Brain microvascular endothelial cell (primary cell): ENCODE results near the gene PCDHB5.
"Not testable (repeated sequence)": the region's sequence is repeated elsewhere in the genome, so short reads cannot be mapped to it uniquely, and the experiment has no call there.

ENCODE experiments used
- DNase-seq: peaks from one replicate; pipeline ENCODE4 v3.0.0-alpha.2; 2020
- H3K27ac ChIP-seq: fragments of 250-450 bp; sonication (Bioruptor Pico); 2 replicates; pipeline ENCODE4 v1.5.1; 2020; ENCODE audit warnings: mild to moderate bottlenecking, moderate library complexity
- H3K27me3 ChIP-seq: fragments of 250-450 bp; sonication (Bioruptor Pico); replicated peaks from 2 replicates; pipeline ENCODE4 v1.5.1; 2020; ENCODE audit warnings: mild to moderate bottlenecking
- H3K36me3 ChIP-seq: fragments of 250-450 bp; sonication (Bioruptor Pico); replicated peaks from 2 replicates; pipeline ENCODE4 v1.5.1; 2020; ENCODE audit warnings: mild to moderate bottlenecking
- H3K4me3 ChIP-seq: 2 replicates; pipeline ENCODE4 v1.5.1; 2011; ENCODE audit warnings: low read depth, mild to moderate bottlenecking, control low read depth, low read length, moderate library complexity
- CTCF ChIP-seq: IDR thresholded peaks from 2 replicates; pipeline ENCODE4 v1.5.1; 2011; ENCODE audit warnings: low read depth, mild to moderate bottlenecking, moderate library complexity, low read length, control low read depth, inconsistent platforms; ENCODE audit errors: missing control alignments
- in situ Hi-C: cut with HindIII; loops from 2 replicates; pipeline ENCODE4 v1.10.0; 2017; ENCODE audit warnings: low sequenced_read_pairs, low pct_ligation_motif_present

PCDHB5 gene

GRCh38 chr5:141135030-141135717 lies at the start of gene PCDHB5:
Gene PCDHB5, plus strand, starts transcription at chr5:141135206. Its CDS starts 229 bp downstream, at chr5:141135435.
- peak; percentile 35 for TF ChIP-seq CTCF
- Histone ChIP-seq H3K36me3 (no peaks in the 10 kb centered on the region), H3K27me3 (no peaks in the 10 kb centered on the region), H3K4me3 (no peak within 1 kb of the TSS), H3K27ac (no peak within 1 kb of the TSS)
- in situ Hi-C loops: no loop called here
- DNase-seq: no peak

- no peak within 1 kb of the TSS for H3K4me3 ChIP-seq
- no peak within 1 kb of the TSS for H3K27ac ChIP-seq
- in situ Hi-C loops: no loop called here
- DNase-seq: no peak
- no peaks in the 10 kb centered on the region for H3K27me3 ChIP-seq
- peak; percentile 5 for TF ChIP-seq CTCF
- no peaks in the 10 kb centered on the region for H3K36me3 ChIP-seq
Measured at GRCh38 chr5:141094481-141095262, 40.3 kb upstream of the PCDHB5 start, which contains the start of gene PCDHB2. Gene PCDHB2, plus strand, starts transcription at chr5:141094615. Its CDS starts 176 bp downstream, at chr5:141094791.

- TF ChIP-seq CTCF: no peak
- DNase-seq: no peak
- in situ Hi-C loops: no loop called here
- Histone ChIP-seq H3K27ac (no peak overlapping the region), H3K4me3 (no peak overlapping the region), H3K27me3 (no peaks in the 10 kb centered on the region), H3K36me3 (no peaks in the 10 kb centered on the region)
Measured at GRCh38 chr5:141095263-141095641, 39.8 kb upstream of the PCDHB5 start.

- DNase-seq, H3K4me3 ChIP-seq, H3K27ac ChIP-seq, H3K27me3 ChIP-seq, H3K36me3 ChIP-seq, in situ Hi-C loops: not testable (repeated sequence)
Measured at GRCh38 chr5:141096181-141096580, 38.8 kb upstream of the PCDHB5 start.

- H3K27ac ChIP-seq, DNase-seq, H3K4me3 ChIP-seq, H3K36me3 ChIP-seq, in situ Hi-C loops, H3K27me3 ChIP-seq: not testable (repeated sequence)
Measured at GRCh38 chr5:141096586-141096985, 38.4 kb upstream of the PCDHB5 start.

- in situ Hi-C loops: no loop called here
- no peak within 1 kb of the TSS for H3K4me3 ChIP-seq
Measured at GRCh38 chr5:141100243-141100805, 34.7 kb upstream of the PCDHB5 start, which contains the start of gene PCDHB3. Gene PCDHB3, plus strand, starts transcription at chr5:141100473. Its CDS starts 177 bp downstream, at chr5:141100650.

More at GRCh38 chr5:141100243-141100805, 34.7 kb upstream of the PCDHB5 start, which contains the start of gene PCDHB3:
- Histone ChIP-seq H3K36me3 (no peaks in the 10 kb centered on the region), H3K27ac (no peak within 1 kb of the TSS), H3K27me3 (no peaks in the 10 kb centered on the region)
- peak; percentile 36 for TF ChIP-seq CTCF
- DNase-seq: no peak
